HG03520 (cell line): Measurements from ENCODE around the gene DRD3.
A peak's percentile ranks its signal among the peaks of the same experiment; 100 is the strongest.

Experiments
- ATAC-seq: cut with Tn5 transposase; IDR thresholded peaks from one replicate; pipeline ENCODE4 v1.9.1; 2021; ENCODE audit warnings: mild to moderate bottlenecking, moderate library complexity; ENCODE audit not compliant: unreplicated experiment

Gene DRD3

GRCh38 chr3:114178770-114179368 lies at the start of gene DRD3:
DRD3 (minus strand) TSS chr3:114179052; CDS start chr3:114171992, 7,060 bp downstream.
- ATAC-seq = no peak

DNA sequence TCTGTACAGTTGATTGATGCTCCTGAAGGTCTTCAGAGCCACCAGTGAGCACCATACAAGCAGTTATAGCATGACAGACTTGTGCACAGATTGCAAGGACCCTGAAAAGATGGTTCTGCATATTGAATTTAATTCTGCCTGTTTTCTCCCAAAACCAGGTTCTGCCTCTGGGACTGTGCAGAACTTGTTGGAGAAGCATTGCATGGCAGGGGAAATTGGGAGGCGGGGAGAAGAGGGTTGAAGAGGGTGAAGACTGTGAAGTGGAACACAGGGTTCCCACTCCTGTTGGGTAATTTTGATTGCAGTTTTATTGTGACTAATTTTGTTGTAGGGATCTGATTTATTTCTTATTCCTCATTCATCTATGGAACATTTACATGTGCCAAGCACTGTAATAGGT lies 48.2 kb upstream of the DRD3 start:
- no peak for ATAC-seq

- no peak for ATAC-seq
Observed at GRCh38 chr3:114226313-114226712, 47.5 kb upstream of the DRD3 start.

DNA sequence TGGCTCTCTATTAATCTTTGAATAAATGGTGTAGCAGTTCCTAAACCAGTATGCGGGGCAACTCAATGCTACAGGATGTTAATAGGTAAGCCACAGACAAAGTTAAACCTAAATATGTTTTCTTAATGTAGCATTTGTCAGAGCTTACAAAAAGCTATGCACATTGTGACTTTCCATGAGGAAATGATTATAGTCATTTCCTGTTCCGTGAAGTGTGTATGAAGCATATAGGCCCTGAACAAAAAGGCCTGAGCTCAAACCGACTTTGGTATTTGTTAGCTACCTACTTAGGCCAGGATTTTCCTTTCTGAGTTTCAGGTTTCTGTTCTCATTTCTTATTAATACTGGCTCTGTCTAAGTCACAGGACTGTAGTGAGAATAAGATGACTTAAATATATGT lies 44.3 kb upstream of the DRD3 start:
- ATAC-seq = peak; percentile 84

- no peak for ATAC-seq
Observed at GRCh38 chr3:114221881-114222264, 43.0 kb upstream of the DRD3 start.

GRCh38 chr3:114221165-114221880 lies 42.5 kb upstream of the DRD3 start:
- ATAC-seq = no peak

- no peak for ATAC-seq
Observed at GRCh38 chr3:114219741-114220140, 40.9 kb upstream of the DRD3 start.

- ATAC-seq = no peak
Observed at GRCh38 chr3:114218578-114219185, 39.8 kb upstream of the DRD3 start.

GRCh38 chr3:114218006-114218405 lies 39.2 kb upstream of the DRD3 start:
- no peak for ATAC-seq

DNA sequence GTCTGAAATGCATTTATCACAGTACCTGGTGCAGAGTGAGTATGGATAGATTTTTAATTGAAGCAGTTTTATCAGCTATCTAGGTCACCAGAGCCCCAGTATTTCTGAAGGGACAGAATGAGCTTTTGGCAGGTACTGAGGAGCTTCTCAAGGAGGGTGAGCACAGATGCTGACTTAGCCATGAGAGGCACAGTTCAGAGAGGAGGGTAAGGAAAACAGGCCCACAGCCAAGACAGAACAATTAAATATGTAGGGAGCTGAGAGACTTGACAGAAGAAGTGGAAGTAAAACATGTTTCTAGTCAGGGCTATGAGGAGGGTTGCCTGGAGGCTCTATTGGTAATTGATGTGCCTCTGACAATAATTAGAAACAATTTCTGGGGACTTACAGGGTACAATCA lies 38.4 kb upstream of the DRD3 start:
- ATAC-seq = no peak

DNA sequence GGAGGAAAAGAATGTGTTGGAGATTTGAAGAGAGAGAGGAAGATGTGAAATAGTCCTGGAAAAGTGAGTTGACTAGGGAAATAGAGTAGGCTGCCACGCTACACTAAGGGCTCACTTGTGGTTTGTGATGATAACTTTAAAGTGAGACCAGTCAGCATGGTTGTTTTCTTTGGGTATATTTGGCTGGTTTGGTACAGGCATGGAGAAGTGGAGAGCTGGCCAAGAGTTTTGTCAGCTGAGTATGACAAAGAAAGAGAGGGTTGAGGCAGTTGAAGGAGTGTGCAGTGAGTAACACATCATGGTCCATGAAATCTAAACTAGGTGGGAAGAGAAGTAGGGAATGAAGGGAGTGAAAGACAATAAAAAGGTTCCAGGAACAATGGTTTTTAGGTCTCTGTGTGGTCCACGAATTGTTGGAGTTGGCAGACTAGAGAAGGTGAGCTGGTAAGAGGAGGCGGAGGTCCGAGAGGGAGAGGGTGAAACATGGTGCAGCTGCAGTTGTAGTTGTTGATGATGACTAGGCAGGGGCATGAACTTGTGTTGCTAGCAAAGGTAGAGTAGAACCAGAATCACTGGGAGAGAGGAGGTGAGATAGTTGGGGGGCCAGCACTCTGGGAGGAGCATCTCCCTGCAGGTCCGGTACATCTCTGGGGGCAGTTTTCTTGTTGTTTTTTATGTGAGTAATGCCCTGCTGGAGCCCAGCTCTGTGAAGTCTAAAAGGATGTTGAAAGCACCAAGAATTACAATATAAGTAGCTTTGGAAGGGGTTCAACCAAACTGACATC lies 37.5 kb upstream of the DRD3 start:
- ATAC-seq = no peak

- ATAC-seq = peak; percentile 23
Observed at GRCh38 chr3:114214542-114215341, 35.9 kb upstream of the DRD3 start.

DNA sequence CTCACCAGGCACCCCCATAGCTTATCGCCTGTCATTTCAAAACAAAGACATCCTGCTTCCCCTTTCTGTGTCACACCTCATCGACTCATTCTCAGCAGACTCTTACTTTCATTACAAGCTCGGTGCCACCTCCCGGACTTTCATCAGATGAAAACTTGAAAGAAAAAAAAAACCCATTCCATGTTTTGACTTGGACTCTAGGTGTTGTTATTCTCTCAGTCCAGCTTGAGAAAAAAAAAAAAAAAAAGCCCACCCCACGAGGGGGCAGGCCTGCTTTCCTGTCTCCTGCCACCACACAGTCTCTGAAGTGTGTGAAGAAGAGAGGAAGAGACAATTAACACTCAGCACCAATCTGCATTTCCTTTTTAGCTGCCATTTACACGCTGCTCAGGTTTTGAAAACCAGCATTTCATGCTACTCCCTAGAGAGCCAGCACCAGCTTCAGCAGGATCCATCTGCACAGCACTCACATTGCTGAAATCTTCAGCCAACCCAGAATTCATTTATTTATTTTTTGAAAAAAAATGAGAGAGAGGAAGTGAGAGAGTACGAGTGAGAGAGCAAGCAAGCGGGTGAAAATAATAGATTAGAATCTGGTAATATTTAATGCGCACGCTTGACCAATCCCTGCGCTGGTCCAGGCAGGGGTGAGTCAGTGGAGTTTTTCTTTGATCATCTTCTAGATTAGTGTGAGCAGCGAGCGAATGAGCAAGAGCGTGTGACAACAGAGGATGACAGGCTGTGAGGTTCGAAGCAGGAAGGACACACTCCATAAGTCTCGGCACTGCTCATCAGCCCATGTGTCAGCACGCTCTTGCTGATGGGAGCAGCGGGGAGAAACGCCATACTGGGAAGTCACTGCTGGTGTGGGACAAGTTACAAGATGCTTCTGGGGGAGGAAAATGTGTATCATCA lies 35.0 kb upstream of the DRD3 start:
- peak; percentile 82 for ATAC-seq

DNA sequence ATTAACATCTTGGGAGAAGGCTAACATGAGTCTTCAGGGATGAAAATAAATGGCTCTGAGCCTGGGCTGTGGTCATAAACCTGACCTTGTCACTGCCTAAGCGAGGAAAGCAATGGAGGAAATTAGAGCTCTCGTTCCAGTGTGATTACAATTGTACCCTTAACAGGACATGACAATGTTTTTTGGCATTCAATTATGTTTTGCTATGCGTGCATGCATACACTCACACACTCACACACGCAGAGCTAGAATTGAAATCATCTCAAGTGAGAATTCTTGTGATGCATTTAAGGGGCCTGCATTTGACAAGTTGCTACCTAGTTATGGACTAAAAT lies 34.4 kb upstream of the DRD3 start:
- ATAC-seq = peak; percentile 6

DNA sequence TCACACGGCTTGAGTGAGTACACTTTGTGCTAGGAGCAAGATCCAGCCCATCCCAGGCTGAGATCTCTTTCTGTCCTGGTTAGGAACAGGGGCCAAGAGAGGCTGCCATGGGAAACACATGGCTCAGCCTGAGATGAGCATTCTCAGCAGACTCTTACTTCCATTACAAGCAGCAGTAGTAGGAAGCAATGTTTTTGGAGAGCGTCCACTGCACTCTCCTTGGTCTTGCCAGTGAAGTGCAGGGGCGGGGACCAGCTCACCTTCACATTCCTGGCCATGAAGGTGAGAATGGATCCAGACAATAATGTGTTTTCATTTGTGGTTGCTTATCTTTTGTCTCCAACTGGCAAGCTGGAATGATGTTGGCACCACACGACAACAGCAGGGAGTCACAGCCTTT lies 33.8 kb upstream of the DRD3 start:
- ATAC-seq = no peak

DNA sequence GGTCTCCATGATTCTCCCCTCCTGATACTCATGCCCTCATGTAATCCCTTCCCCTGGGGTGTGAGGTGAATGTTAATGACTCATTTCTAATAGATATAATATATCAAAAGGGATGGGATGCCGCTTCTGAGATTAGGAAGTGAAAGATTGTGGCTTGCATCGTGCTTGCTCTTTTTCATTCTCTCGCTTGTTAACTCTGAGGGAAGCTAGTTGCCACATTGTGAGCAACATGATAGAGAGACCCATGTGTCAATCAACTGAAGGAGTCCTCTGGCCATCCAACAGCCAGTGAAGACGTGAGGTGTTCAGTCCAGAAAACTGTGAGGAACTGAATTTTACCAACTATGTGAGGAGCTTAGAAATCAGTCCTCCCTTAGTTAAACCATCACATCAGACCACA lies 28.9 kb upstream of the DRD3 start:
- peak; percentile 83 for ATAC-seq

- ATAC-seq = no peak
Observed at GRCh38 chr3:114206342-114206741, 27.5 kb upstream of the DRD3 start.

GRCh38 chr3:114205541-114205940 lies 26.7 kb upstream of the DRD3 start:
- ATAC-seq = no peak

- ATAC-seq = no peak
Observed at GRCh38 chr3:114194750-114195149, 15.9 kb upstream of the DRD3 start.

- ATAC-seq = no peak
Observed at GRCh38 chr3:114192136-114192535, 13.3 kb upstream of the DRD3 start.
